ENCODE measurements around the gene GRM7. TPM values are rescaled to one million over a fixed set of nuclear protein-coding genes. Genes with fewer than 3 reads are reported as not detected.

GRM7 gene
- total RNA-seq, 1 experiment from 2014 or later, result 0.28 TPM

DNA sequence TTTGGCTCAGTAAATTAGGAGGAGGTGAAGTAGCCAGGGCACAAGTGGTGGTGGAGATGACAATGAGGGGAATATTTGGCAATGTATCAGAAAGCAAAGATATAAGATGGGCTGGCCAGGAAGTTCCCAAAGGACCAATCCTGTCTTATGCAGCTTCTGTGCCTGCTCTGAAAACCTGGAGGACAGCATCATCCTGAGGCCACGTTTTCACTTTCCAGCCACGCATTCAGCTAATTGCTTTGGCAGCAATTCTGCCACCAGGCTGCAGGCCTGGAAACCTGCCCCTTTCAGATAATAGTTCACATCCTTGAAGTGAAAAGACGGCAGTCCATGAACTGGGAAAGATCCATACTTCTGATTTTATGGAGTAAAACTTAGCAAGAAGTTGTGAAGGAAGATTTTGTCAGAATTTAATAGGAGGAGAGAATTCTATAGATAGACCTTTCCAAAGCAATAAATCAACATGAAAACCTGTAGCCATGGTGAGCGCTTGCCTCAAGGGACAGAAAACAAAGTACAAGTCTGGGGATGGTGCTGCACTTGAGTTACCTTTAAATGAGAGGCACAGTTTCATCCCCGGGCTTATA lies 682.5 kb downstream of the GRM7 start:
- H2BK20ac ChIP-seq (ENCODE audit: low read depth, low read length, poor library complexity, severe bottlenecking), result no peak overlapping the region

More for the DNA sequence above, 682.5 kb downstream of the GRM7 start:
- Histone ChIP-seq H4K20me1 (ENCODE audit: control insufficient read depth, insufficient read depth, insufficient read length) (no peaks in the 10 kb centered on the region), H2AFZ (ENCODE audit: low read length) (no peak overlapping the region), H3K4me1 (ENCODE audit: insufficient read depth, low read length) (no peaks in the 10 kb centered on the region), H3K14ac (ENCODE audit: insufficient read depth, low read length) (no peak overlapping the region), H4K5ac (ENCODE audit: insufficient read length, low read depth, low read length) (no peak overlapping the region), H3K18ac (ENCODE audit: insufficient read length, low read depth, low read length) (no peak overlapping the region), H3K56ac (ENCODE audit: insufficient read length, low read depth, low read length) (no peak overlapping the region), H4K91ac (ENCODE audit: insufficient read length, low read depth, low read length) (no peak overlapping the region), H3K27me3 (ENCODE audit: insufficient read depth, low read length) (no peaks in the 10 kb centered on the region), H3K9me3 (ENCODE audit: control insufficient read depth, low read depth, low read length) (no peaks in the 10 kb centered on the region), H3K23ac (ENCODE audit: insufficient read length, low read depth, low read length) (no peak overlapping the region), H3K4me2 (ENCODE audit: insufficient read depth, insufficient read length, low read length) (no peak overlapping the region), H3T11ph (ENCODE audit: low read length) (no peak overlapping the region), H2BK15ac (ENCODE audit: low read depth, low read length) (no peak overlapping the region), H3K23me2 (ENCODE audit: insufficient read length, low read depth, low read length, poor library complexity, severe bottlenecking) (no peaks in the 10 kb centered on the region), H2BK5ac (ENCODE audit: insufficient read length, low read length) (no peak overlapping the region), H4K8ac (replicated peaks; ENCODE audit: insufficient read length, low read depth, low read length) (no peak overlapping the region), H2BK12ac (ENCODE audit: insufficient read length, low read depth, low read length) (no peak overlapping the region), H3K4ac (ENCODE audit: low read depth, low read length) (no peak overlapping the region), H3K9ac (ENCODE audit: extremely low read depth, insufficient read length, low read length) (no peak overlapping the region), H3K79me2 (ENCODE audit: insufficient read depth, low read length) (no peaks in the 10 kb centered on the region), H3K27ac (ENCODE audit: insufficient read length, low read depth, low read length) (no peak overlapping the region), H2BK120ac (ENCODE audit: low read depth, low read length, poor library complexity, severe bottlenecking) (no peak overlapping the region), H2AK5ac (ENCODE audit: insufficient read length, low read length) (no peak overlapping the region), H3K79me1 (ENCODE audit: insufficient read depth, low read depth, low read length, poor library complexity, severe bottlenecking) (no peaks in the 10 kb centered on the region)
- H3K4me1 Mint-ChIP-seq, result peaks cover 2 to 4% of the 10 kb centered on the region in 2 experiments; a peak in 1 of 4 replicates
- H3K27ac Mint-ChIP-seq, result no peak overlapping the region
- TF ChIP-seq, protein P1, sequence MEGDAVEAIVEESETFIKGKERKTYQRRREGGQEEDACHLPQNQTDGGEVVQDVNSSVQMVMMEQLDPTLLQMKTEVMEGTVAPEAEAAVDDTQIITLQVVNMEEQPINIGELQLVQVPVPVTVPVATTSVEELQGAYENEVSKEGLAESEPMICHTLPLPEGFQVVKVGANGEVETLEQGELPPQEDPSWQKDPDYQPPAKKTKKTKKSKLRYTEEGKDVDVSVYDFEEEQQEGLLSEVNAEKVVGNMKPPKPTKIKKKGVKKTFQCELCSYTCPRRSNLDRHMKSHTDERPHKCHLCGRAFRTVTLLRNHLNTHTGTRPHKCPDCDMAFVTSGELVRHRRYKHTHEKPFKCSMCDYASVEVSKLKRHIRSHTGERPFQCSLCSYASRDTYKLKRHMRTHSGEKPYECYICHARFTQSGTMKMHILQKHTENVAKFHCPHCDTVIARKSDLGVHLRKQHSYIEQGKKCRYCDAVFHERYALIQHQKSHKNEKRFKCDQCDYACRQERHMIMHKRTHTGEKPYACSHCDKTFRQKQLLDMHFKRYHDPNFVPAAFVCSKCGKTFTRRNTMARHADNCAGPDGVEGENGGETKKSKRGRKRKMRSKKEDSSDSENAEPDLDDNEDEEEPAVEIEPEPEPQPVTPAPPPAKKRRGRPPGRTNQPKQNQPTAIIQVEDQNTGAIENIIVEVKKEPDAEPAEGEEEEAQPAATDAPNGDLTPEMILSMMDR (conservative IDR thresholded peaks at IDR 0.05), result no peak
- H3K27me3 Mint-ChIP-seq (ENCODE audit: low read depth), result no peaks in the 10 kb centered on the region
- H3K4me3 Mint-ChIP-seq, result no peak overlapping the region
- peaks cover 2 to 5% of the 10 kb centered on the region in 2 experiments; a peak in 2 of 5 replicates for H3K9me3 Mint-ChIP-seq
- no peak for DNase-seq
- WGBS (ENCODE audit: extremely low coverage, insufficient read length, low lambda C conversion rate), result no CpG with 5 or more reads among the region's 5 CpGs
- peaks cover 0 to 5% (median 4%) of the 10 kb centered on the region in 3 experiments; a peak in 4 of 7 replicates for H3K36me3 Mint-ChIP-seq (ENCODE audit: insufficient read depth in 1 of 3, low read depth in 3 of 3)
